GM08714 (cell line): ENCODE measurements around the gene ANKRD30A.
"Not testable (repeated sequence)": the region's sequence is repeated elsewhere in the genome, so short reads cannot be mapped to it uniquely, and the experiment has no call there.

Source experiments
- H3K4me3 ChIP-seq: fragments of 200-500 bp; sonication (Bioruptor generic); 2 replicates; pipeline ENCODE4 v1.5.1; 2014; ENCODE audit warnings: mild to moderate bottlenecking, low read length, inconsistent platforms
- ZNF274 ChIP-seq: IDR thresholded peaks from 2 replicates; pipeline ENCODE4 v1.6.1; 2012; ENCODE audit warnings: mild to moderate bottlenecking, low read depth, low read length

The ANKRD30A gene

GRCh38 chr10:37222046-37222445 lies 96.6 kb downstream of the ANKRD30A start:
- no peak for TF ChIP-seq ZNF274
- no peak overlapping the region for H3K4me3 ChIP-seq

GRCh38 chr10:37225163-37225562 lies 99.8 kb downstream of the ANKRD30A start:
- H3K4me3 ChIP-seq = no peak overlapping the region
- TF ChIP-seq ZNF274 = no peak

GRCh38 chr10:37226524-37226923 lies 101.1 kb downstream of the ANKRD30A start:
- no peak overlapping the region for H3K4me3 ChIP-seq
- no peak for TF ChIP-seq ZNF274

- no peak for TF ChIP-seq ZNF274
- H3K4me3 ChIP-seq = no peak overlapping the region
Observed at GRCh38 chr10:37234692-37235091, 109.3 kb downstream of the ANKRD30A start.

GRCh38 chr10:37236093-37236492 lies 110.7 kb downstream of the ANKRD30A start:
- no peak for TF ChIP-seq ZNF274
- no peak overlapping the region for H3K4me3 ChIP-seq

GRCh38 chr10:37240223-37240622 lies 114.8 kb downstream of the ANKRD30A start:
- TF ChIP-seq ZNF274 = no peak
- H3K4me3 ChIP-seq = no peak overlapping the region

- no peak overlapping the region for H3K4me3 ChIP-seq
- no peak for TF ChIP-seq ZNF274
Observed at GRCh38 chr10:37246637-37247036, 121.2 kb downstream of the ANKRD30A start.

- H3K4me3 ChIP-seq = not testable (repeated sequence)
Observed at GRCh38 chr10:37255837-37256236, 130.4 kb downstream of the ANKRD30A start.

- TF ChIP-seq ZNF274 = no peak
- H3K4me3 ChIP-seq = no peak overlapping the region
Observed at GRCh38 chr10:37263304-37263703, 137.9 kb downstream of the ANKRD30A start.

GRCh38 chr10:37268266-37268665 lies 142.9 kb downstream of the ANKRD30A start:
- no peak overlapping the region for H3K4me3 ChIP-seq
- no peak for TF ChIP-seq ZNF274

- no peak overlapping the region for H3K4me3 ChIP-seq
- TF ChIP-seq ZNF274 = no peak
Observed at GRCh38 chr10:37269554-37270256, 144.3 kb downstream of the ANKRD30A start.

- TF ChIP-seq ZNF274 = no peak
- H3K4me3 ChIP-seq = no peak overlapping the region
Observed at GRCh38 chr10:37275216-37275777, 149.9 kb downstream of the ANKRD30A start.

- no peak for TF ChIP-seq ZNF274
Observed at GRCh38 chr10:37285063-37285462, 159.7 kb downstream of the ANKRD30A start.

GRCh38 chr10:37289833-37290464 lies 164.6 kb downstream of the ANKRD30A start:
- no peak for TF ChIP-seq ZNF274
- no peak overlapping the region for H3K4me3 ChIP-seq

More at GRCh38 chr10:37285063-37285462, 159.7 kb downstream of the ANKRD30A start:
- no peak overlapping the region for H3K4me3 ChIP-seq

GRCh38 chr10:37301271-37301670 lies 175.9 kb downstream of the ANKRD30A start:
- H3K4me3 ChIP-seq = no peak overlapping the region
- no peak for TF ChIP-seq ZNF274

GRCh38 chr10:37304036-37304435 lies 178.6 kb downstream of the ANKRD30A start:
- no peak overlapping the region for H3K4me3 ChIP-seq
- no peak for TF ChIP-seq ZNF274
